ENCODE results near the gene ALG5. TPM values are rescaled to one million over a fixed set of nuclear protein-coding genes. Genes with fewer than 3 reads are reported as not detected.

The ALG5 gene
- total and polyA plus RNA-seq, 2 experiments from 2014 or later = 29.6 to 76.2 TPM

- in situ Hi-C loops (cut with MboI) = no loop called here
- TF ChIP-seq EZH2 (IDR thresholded peaks at IDR 0.05; ENCODE audit: insufficient read depth, poor library complexity, severe bottlenecking) (no peak), EZH2phosphoT487 (IDR thresholded peaks at IDR 0.05; ENCODE audit: insufficient read depth, low read depth) (no peak)
- H3K36me3 ChIP-seq (ENCODE audit: low read depth) = peaks cover 31% of the 10 kb centered on the region
- no peaks in the 10 kb centered on the region for H3K9me3 ChIP-seq (ENCODE audit: low read depth)
- no peak overlapping the region for H3K27ac ChIP-seq
- DNase-seq = no peak
- H3K9me2 ChIP-seq (ENCODE audit: insufficient read depth) = no peaks in the 10 kb centered on the region
- H3F3A ChIP-seq (ENCODE audit: insufficient read depth) = no peaks in the 10 kb centered on the region
- no peak overlapping the region for H3K4me2 ChIP-seq (ENCODE audit: unreplicated experiment)
- 34% methylated on average over 2 of the region's 2 CpGs for WGBS, 2 experiments (ENCODE audit: low coverage in 1 of 2, low lambda C conversion rate in 2 of 2, missing lambda C conversion rate in 2 of 2)
- H3K9ac ChIP-seq = no peak overlapping the region
- no peaks in the 10 kb centered on the region for H3K27me3 ChIP-seq (replicated peaks; ENCODE audit: insufficient read depth)
- no peaks in the 10 kb centered on the region for H3K4me1 ChIP-seq (ENCODE audit: insufficient read depth)
- no peak overlapping the region for H2AFZ ChIP-seq
- no peak overlapping the region for H3K4me3 ChIP-seq
- no peaks in the 10 kb centered on the region; the same call in 1 of the 2 replicates for H3K79me2 ChIP-seq (ENCODE audit: insufficient read depth)
- H4K20me1 ChIP-seq (ENCODE audit: insufficient read depth) = no peaks in the 10 kb centered on the region
Measured at GRCh38 chr13:36950920-36951319, 48.2 kb downstream of the ALG5 start.

GRCh38 chr13:36950330-36950729 lies 48.8 kb downstream of the ALG5 start:
- H3K9me3 ChIP-seq (ENCODE audit: low read depth) = no peaks in the 10 kb centered on the region
- H3K79me2 ChIP-seq (ENCODE audit: insufficient read depth) = no peaks in the 10 kb centered on the region; the same call in 1 of the 2 replicates
- H3K36me3 ChIP-seq (ENCODE audit: low read depth) = peaks cover 31% of the 10 kb centered on the region
- no peak for DNase-seq
- H3F3A ChIP-seq (ENCODE audit: insufficient read depth) = no peaks in the 10 kb centered on the region
- H2AFZ ChIP-seq = no peak overlapping the region
- no peak overlapping the region for H3K27ac ChIP-seq
- WGBS, 2 experiments (ENCODE audit: low coverage in 1 of 2, low lambda C conversion rate in 2 of 2, missing lambda C conversion rate in 2 of 2) = 95 to 96% methylated on average over 4 of the region's 4 CpGs
- H4K20me1 ChIP-seq (ENCODE audit: insufficient read depth) = no peaks in the 10 kb centered on the region
- in situ Hi-C loops (cut with MboI) = no loop called here
- H3K4me3 ChIP-seq = no peak overlapping the region
- no peak for TF ChIP-seq EZH2 (IDR thresholded peaks at IDR 0.05; ENCODE audit: insufficient read depth, poor library complexity, severe bottlenecking)
- TF ChIP-seq EZH2phosphoT487 (IDR thresholded peaks at IDR 0.05; ENCODE audit: insufficient read depth, low read depth) = no peak
- no peak overlapping the region for H3K9ac ChIP-seq
- no peaks in the 10 kb centered on the region for H3K9me2 ChIP-seq (ENCODE audit: insufficient read depth)
- no peaks in the 10 kb centered on the region for H3K4me1 ChIP-seq (ENCODE audit: insufficient read depth)
- no peak overlapping the region for H3K4me2 ChIP-seq (ENCODE audit: unreplicated experiment)
- H3K27me3 ChIP-seq (replicated peaks; ENCODE audit: insufficient read depth) = no peaks in the 10 kb centered on the region

GRCh38 chr13:36945078-36945477 lies 54.1 kb downstream of the ALG5 start:
- no peak for DNase-seq
- H3K9me2 ChIP-seq (ENCODE audit: insufficient read depth) = no peaks in the 10 kb centered on the region
- WGBS, 2 experiments (ENCODE audit: low coverage in 1 of 2, low lambda C conversion rate in 2 of 2, missing lambda C conversion rate in 2 of 2) = 97 to 98% methylated on average over 3 of the region's 3 CpGs
- no peaks in the 10 kb centered on the region for H4K20me1 ChIP-seq (ENCODE audit: insufficient read depth)
- TF ChIP-seq EZH2phosphoT487 (IDR thresholded peaks at IDR 0.05; ENCODE audit: insufficient read depth, low read depth) (no peak), EZH2 (IDR thresholded peaks at IDR 0.05; ENCODE audit: insufficient read depth, poor library complexity, severe bottlenecking) (no peak)
- H3K36me3 ChIP-seq (ENCODE audit: low read depth) = peaks cover 14% of the 10 kb centered on the region
- no peak overlapping the region for H3K4me2 ChIP-seq (ENCODE audit: unreplicated experiment)
- H3K27me3 ChIP-seq (replicated peaks; ENCODE audit: insufficient read depth) = no peaks in the 10 kb centered on the region
- H3K4me1 ChIP-seq (ENCODE audit: insufficient read depth) = no peaks in the 10 kb centered on the region
- no peak overlapping the region for H2AFZ ChIP-seq
- in situ Hi-C loops (cut with MboI) = no loop called here
- H3K4me3 ChIP-seq = no peak overlapping the region
- H3K79me2 ChIP-seq (ENCODE audit: insufficient read depth) = no peaks in the 10 kb centered on the region
- H3K9me3 ChIP-seq (ENCODE audit: low read depth) = no peaks in the 10 kb centered on the region
- no peak overlapping the region for H3K9ac ChIP-seq
- H3F3A ChIP-seq (ENCODE audit: insufficient read depth) = no peaks in the 10 kb centered on the region
- no peak overlapping the region for H3K27ac ChIP-seq

GRCh38 chr13:36925603-36926002 lies 73.5 kb downstream of the ALG5 start:
- WGBS, 2 experiments (ENCODE audit: low coverage in 1 of 2, low lambda C conversion rate in 2 of 2, missing lambda C conversion rate in 2 of 2) = 70 to 71% methylated on average over 7 of the region's 7 CpGs
- Histone ChIP-seq H4K20me1 (ENCODE audit: insufficient read depth) (no peaks in the 10 kb centered on the region), H3K4me2 (ENCODE audit: unreplicated experiment) (no peak overlapping the region), H3K79me2 (ENCODE audit: insufficient read depth) (no peaks in the 10 kb centered on the region), H3K27ac (no peak overlapping the region), H3F3A (ENCODE audit: insufficient read depth) (peaks cover 14% of the 10 kb centered on the region), H3K4me1 (ENCODE audit: insufficient read depth) (no peaks in the 10 kb centered on the region; the same call in 1 of the 2 replicates), H3K36me3 (ENCODE audit: low read depth) (no peaks in the 10 kb centered on the region), H3K9me3 (ENCODE audit: low read depth) (no peaks in the 10 kb centered on the region), H3K4me3 (no peak overlapping the region), H3K27me3 (replicated peaks; ENCODE audit: insufficient read depth) (no peaks in the 10 kb centered on the region), H3K9me2 (ENCODE audit: insufficient read depth) (no peaks in the 10 kb centered on the region), H3K9ac (no peak overlapping the region), H2AFZ (no peak overlapping the region)
- no peak for DNase-seq
- no peak for TF ChIP-seq EZH2 (IDR thresholded peaks at IDR 0.05; ENCODE audit: insufficient read depth, poor library complexity, severe bottlenecking)
- no peak for TF ChIP-seq EZH2phosphoT487 (IDR thresholded peaks at IDR 0.05; ENCODE audit: insufficient read depth, low read depth)
- in situ Hi-C loops (cut with MboI) = no loop called here

GRCh38 chr13:36924001-36924400 lies 75.1 kb downstream of the ALG5 start:
- Histone ChIP-seq H2AFZ (no peak overlapping the region), H3K27me3 (replicated peaks; ENCODE audit: insufficient read depth) (no peaks in the 10 kb centered on the region), H3K9ac (no peak overlapping the region), H3K27ac (no peak overlapping the region), H3F3A (ENCODE audit: insufficient read depth) (peaks cover 18% of the 10 kb centered on the region), H3K4me2 (ENCODE audit: unreplicated experiment) (no peak overlapping the region), H3K36me3 (ENCODE audit: low read depth) (no peaks in the 10 kb centered on the region), H3K4me1 (ENCODE audit: insufficient read depth) (no peaks in the 10 kb centered on the region; the same call in 1 of the 2 replicates), H3K9me3 (ENCODE audit: low read depth) (no peaks in the 10 kb centered on the region), H3K79me2 (ENCODE audit: insufficient read depth) (no peaks in the 10 kb centered on the region), H4K20me1 (ENCODE audit: insufficient read depth) (no peaks in the 10 kb centered on the region), H3K9me2 (ENCODE audit: insufficient read depth) (no peaks in the 10 kb centered on the region), H3K4me3 (no peak overlapping the region)
- TF ChIP-seq EZH2 (IDR thresholded peaks at IDR 0.05; ENCODE audit: insufficient read depth, poor library complexity, severe bottlenecking) (no peak), EZH2phosphoT487 (IDR thresholded peaks at IDR 0.05; ENCODE audit: insufficient read depth, low read depth) (no peak)
- no peak for DNase-seq
- 42 to 44% methylated on average over 3 of the region's 3 CpGs for WGBS, 2 experiments (ENCODE audit: low coverage in 1 of 2, low lambda C conversion rate in 2 of 2, missing lambda C conversion rate in 2 of 2)
- in situ Hi-C loops (cut with MboI) = no loop called here
